AG04450 (cell line): ENCODE data around the gene LCN1. TPM values are rescaled to one million over a fixed set of nuclear protein-coding genes. Genes with fewer than 3 reads are reported as not detected.

Source experiments
- CTCF ChIA-PET: fragments of 300-600, 350-600 bp; formaldehyde crosslinking; extraction: SDS; loops from one replicate; lab custom pipeline; 2022; ENCODE audit warnings: antibody characterized with exemption, inconsistent platforms; lab: Charles Lee
- POLR2A ChIA-PET: fragments of 350-600 bp; formaldehyde crosslinking; extraction: SDS; loops from one replicate; lab custom pipeline; 2021; ENCODE audit warnings: antibody characterized with exemption, inconsistent platforms; lab: Yijun Ruan, JAX
- DNase-seq: peaks from one replicate; pipeline ENCODE4 v3.0.0-alpha.2; 2011; ENCODE audit warnings: low read depth, low spot score
- H3K27ac ChIP-seq: one replicate; pipeline ENCODE4 v1.5.1; 2012; ENCODE audit warnings: low read depth, low read length, control low read depth
- H3K27me3 ChIP-seq: one replicate; pipeline ENCODE4 v1.6.0; 2012; ENCODE audit warnings: low read length; ENCODE audit not compliant: control insufficient read depth, insufficient read depth
- H3K4me3 ChIP-seq: 2 replicates; pipeline ENCODE4 v1.5.1; 2011; ENCODE audit warnings: mild to moderate bottlenecking, low read depth, low read length, control low read depth
- H3K9me3 ChIP-seq: 2 replicates; pipeline ENCODE4 v1.5.1; 2012; ENCODE audit warnings: low read length; ENCODE audit not compliant: control insufficient read depth, insufficient read depth
- polyA minus RNA-seq: library from RNA; depleted of rRNA, polyadenylated mRNA; stranded (reverse); fragments of >200 nt; gene quantifications from 2 replicates; pipeline ENCODE4 v1.2.3, GENCODE V29; 2011; rRNA and poly(A)+ RNA removed
- polyA plus RNA-seq: library from polyadenylated mRNA; depleted of rRNA; stranded (reverse); fragments of >200 nt; gene quantifications from 2 replicates; pipeline ENCODE4 v1.2.3, GENCODE V29; 2011; rRNA removed
- TF ChIP-seq, protein P1 (sequence below): IDR thresholded peaks from 2 replicates; pipeline ENCODE4 v1.5.1; 2011; ENCODE audit warnings: low read depth, low read length, control low read depth, inconsistent platforms

The LCN1 gene
- polyA plus RNA-seq = not detected in 2 replicates
- not detected in 2 replicates for polyA minus RNA-seq

DNA sequence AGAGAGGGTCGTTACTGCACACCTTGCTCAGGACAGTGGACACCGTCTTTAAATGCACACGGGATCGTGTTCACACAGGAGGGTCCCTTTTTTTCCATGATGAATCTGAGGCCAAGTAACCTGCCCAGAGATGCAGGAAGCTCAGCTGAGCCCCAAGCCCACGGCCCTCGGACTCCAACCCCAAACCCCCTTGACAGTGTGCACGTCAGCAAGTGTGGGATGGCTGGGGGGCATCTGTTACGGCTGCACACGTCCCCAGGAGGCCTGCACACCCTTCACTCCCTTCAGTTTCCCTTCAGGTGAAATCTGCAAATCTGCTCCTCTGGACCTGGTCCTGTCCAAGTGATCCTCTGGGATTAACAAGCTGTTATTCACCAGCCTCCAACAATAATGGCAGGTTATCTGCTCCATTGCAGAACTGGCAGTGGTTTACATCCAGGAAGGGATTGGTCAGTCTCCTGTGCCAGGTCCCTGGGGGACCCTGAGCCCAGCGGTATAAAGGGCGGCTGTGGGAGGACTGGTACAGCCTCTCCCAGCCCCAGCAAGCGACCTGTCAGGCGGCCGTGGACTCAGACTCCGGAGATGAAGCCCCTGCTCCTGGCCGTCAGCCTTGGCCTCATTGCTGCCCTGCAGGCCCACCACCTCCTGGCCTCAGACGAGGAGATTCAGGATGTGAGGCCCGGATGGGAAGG, at the start of gene LCN1:
TSS of gene LCN1 (plus strand) at position 525 of the 692 bp plus-strand sequence. CDS start at position 583, 58 bp downstream.
- DNase-seq = no peak
- CTCF ChIA-PET = no interaction called here
- POLR2A ChIA-PET = no interaction called here

DNA sequence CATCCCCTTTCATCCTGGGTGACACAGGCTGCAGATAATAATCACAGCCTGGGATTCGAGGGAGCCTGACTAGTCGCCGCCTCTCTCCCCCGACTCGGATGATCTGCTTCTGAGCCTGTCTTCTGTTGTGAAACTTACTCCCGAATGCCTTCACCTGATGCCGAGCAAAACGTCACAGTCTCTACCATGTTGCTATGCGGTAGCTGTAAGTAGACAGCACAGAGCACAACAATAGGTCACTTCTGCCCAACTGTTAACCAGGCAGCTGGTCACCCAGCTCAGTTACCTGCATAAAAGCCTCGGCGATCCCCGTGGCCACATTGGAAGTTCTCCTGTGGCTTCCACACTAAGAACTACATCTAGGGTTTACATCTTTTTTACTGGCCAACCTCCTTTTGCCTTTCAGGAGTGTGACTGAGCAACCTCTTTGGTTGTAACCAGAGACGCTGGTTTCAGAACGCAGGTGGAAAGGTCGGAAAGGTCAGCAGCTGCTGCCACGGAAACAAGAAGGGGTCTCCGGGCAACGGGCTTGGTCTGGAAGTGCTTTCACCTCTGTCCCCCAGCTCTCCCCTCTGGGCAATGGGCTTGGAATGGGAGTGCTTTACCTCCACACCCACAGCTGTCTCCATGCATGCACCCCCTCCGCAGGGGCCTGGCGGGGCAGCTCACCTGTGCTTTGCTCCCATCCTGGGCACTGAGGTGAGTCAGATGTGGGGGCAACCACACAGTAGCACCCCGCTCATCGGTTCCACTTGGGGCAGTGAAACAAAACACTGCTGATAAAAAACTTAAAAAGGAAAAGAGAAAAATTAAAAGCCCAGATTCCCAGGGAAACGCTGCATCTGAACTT, 49.2 kb upstream of the LCN1 start:
- no peak overlapping the region for H3K27ac ChIP-seq
- CTCF ChIA-PET = interaction anchor here (0.6 kb wide), 1 partner anchor 22 kb away, joined by 6 read pairs; no protein-coding TSS in a partner anchor

More for the DNA sequence above, at the start of gene LCN1:
- Histone ChIP-seq H3K4me3 (no peak within 1 kb of the TSS), H3K27me3 (peaks cover 6% of the 10 kb centered on the region), H3K9me3 (no peaks in the 10 kb centered on the region), H3K27ac (no peak within 1 kb of the TSS)
- TF ChIP-seq, protein P1, sequence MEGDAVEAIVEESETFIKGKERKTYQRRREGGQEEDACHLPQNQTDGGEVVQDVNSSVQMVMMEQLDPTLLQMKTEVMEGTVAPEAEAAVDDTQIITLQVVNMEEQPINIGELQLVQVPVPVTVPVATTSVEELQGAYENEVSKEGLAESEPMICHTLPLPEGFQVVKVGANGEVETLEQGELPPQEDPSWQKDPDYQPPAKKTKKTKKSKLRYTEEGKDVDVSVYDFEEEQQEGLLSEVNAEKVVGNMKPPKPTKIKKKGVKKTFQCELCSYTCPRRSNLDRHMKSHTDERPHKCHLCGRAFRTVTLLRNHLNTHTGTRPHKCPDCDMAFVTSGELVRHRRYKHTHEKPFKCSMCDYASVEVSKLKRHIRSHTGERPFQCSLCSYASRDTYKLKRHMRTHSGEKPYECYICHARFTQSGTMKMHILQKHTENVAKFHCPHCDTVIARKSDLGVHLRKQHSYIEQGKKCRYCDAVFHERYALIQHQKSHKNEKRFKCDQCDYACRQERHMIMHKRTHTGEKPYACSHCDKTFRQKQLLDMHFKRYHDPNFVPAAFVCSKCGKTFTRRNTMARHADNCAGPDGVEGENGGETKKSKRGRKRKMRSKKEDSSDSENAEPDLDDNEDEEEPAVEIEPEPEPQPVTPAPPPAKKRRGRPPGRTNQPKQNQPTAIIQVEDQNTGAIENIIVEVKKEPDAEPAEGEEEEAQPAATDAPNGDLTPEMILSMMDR = no peak

DNA sequence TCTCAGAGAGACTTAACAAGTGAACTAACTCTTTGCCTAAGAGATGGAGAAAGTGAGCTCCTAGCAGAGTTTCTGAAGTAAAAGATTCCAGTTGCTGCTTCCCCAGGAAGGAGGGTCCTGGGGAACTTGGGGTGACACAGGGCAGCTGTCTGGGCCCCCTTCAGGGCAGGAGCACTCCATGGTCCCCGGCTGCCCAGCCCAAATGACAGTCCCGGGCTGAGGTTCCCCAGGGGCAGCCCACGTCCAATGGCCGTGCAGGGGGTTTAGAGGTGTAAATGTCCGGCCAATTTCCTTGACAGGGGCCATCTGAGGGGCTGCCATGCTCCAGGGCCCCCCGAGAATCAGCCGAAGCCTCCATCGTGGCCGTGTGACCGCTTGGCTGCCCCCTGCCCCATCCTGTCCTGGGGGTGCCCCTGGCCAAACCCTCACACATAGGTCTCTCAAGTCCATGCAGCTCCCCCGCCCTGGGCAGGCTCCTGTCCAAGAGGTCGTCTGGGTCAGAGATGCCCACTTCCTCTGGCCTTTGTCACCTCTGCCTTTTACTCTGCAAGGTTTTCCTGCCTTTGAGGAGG, 47.2 kb upstream of the LCN1 start:
- ChIA-PET CTCF (no interaction called here), POLR2A (no interaction called here)
- H3K27ac ChIP-seq = no peak overlapping the region
- no peaks in the 10 kb centered on the region; the same call in 1 of the 2 replicates for H3K9me3 ChIP-seq
- H3K27me3 ChIP-seq = peaks cover 2% of the 10 kb centered on the region
- H3K4me3 ChIP-seq = no peak overlapping the region
- DNase-seq = no peak
- TF ChIP-seq, protein P1 = no peak

More for the DNA sequence above, 49.2 kb upstream of the LCN1 start:
- POLR2A ChIA-PET = no interaction called here
- no peak overlapping the region for H3K4me3 ChIP-seq
- TF ChIP-seq, protein P1 = no peak
- H3K9me3 ChIP-seq = no peaks in the 10 kb centered on the region; the same call in 1 of the 2 replicates
- DNase-seq = no peak
- H3K27me3 ChIP-seq = peaks cover 2% of the 10 kb centered on the region

DNA sequence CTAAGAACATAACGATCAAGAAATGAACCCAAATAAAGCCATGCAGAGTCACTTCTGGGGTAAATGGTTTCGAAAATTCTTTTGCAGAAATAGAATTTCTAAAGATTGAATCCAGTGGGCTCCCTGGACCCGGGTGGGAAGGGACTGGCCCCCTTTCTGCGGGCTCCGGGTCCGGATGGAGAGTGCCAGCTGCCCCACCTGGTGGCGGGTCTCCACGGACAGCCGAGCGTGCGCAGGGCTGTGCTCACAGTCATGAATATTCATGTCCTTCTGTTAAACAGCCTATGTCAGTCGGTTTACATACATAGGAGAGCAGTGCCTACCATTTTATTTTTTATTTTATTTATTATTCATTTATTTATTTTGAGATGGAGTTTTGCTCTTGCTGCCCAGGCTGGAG, 46.3 kb upstream of the LCN1 start:
- no peak overlapping the region for H3K27ac ChIP-seq
- ChIA-PET POLR2A (no interaction called here), CTCF (no interaction called here)
- peaks cover 2% of the 10 kb centered on the region for H3K27me3 ChIP-seq
- TF ChIP-seq, protein P1 = peak; percentile 55
- DNase-seq = no peak
- H3K4me3 ChIP-seq = no peak overlapping the region
- no peaks in the 10 kb centered on the region; the same call in 1 of the 2 replicates for H3K9me3 ChIP-seq
